GM23248 (cell line): ENCODE data around the gene PTGS2.

Source experiments
- EZH2 ChIP-seq: fragments of 200-600 bp; sonication (generic); IDR thresholded peaks from 2 replicates; pipeline ENCODE4 v1.6.1; 2018; ENCODE audit warnings: antibody characterized with exemption, mild to moderate bottlenecking; ENCODE audit not compliant: insufficient read depth, poor library complexity, severe bottlenecking
- EZH2phosphoT487 ChIP-seq: fragments of 200-600 bp; sonication (generic); IDR thresholded peaks from 2 replicates; pipeline ENCODE4 v1.6.1; 2018; ENCODE audit warnings: antibody characterized with exemption, moderate library complexity, mild to moderate bottlenecking, low read depth; ENCODE audit not compliant: insufficient read depth

DNA sequence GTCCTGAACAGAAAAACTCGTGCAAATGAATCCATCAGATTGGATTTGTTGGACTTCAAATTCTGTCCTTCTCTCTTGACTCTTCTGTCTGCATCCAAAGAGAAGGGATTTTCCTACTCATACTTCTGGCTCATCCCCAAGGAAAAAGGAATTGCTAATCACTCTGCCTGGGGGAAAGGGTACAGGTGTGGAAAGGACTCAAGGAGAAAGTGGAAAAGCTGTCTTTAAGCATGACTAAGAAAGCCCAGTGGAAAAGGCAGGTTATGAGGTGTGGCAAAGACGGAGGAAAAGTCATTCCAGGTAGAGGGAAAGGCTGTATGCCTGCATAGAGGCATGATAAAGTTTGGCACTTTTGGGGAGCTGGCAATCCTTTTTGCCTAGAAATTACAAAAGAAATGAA is 43.4 kb downstream of the PTGS2 start:
- TF ChIP-seq EZH2 = no peak
- no peak for TF ChIP-seq EZH2phosphoT487
